SW480 (cell line): ENCODE data around the gene PFKP.
A peak's percentile ranks its signal among the peaks of the same experiment; 100 is the strongest.

Source experiments
- DNase-seq: peaks from one replicate; pipeline ENCODE4 v3.0.0-alpha.2; 2016; ENCODE audit warnings: low spot score

Gene PFKP

DNA sequence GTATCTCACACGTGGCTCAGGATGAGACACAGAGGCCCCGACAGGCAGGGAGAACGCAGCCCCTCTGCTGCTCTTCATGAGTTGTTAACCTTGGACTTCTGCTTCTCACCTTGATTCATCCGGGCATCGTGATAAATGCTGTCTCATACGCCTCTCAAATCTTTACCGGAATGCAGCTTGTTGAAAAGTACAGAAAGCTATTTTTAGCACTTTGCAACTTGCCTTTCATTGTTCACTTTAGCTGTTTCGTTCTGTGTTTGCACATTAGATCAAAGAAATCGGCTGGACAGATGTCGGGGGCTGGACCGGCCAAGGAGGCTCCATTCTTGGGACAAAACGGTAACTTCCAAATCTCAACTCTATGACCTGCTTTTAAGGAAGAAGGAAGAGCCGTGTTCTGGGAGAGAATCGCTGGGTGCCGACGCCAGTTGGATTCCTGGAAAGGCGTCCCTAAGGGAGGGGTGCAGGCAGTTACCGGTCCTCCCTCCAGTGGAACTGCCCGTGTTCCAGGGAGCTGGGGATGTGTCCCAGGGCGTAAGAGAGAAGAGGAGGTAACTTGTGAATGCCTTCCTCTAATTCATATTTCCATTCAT is 49.3 kb downstream of the PFKP start:
- DNase-seq: no peak

GRCh38 chr10:3117486-3117885 is 50.1 kb downstream of the PFKP start:
- no peak for DNase-seq

DNA sequence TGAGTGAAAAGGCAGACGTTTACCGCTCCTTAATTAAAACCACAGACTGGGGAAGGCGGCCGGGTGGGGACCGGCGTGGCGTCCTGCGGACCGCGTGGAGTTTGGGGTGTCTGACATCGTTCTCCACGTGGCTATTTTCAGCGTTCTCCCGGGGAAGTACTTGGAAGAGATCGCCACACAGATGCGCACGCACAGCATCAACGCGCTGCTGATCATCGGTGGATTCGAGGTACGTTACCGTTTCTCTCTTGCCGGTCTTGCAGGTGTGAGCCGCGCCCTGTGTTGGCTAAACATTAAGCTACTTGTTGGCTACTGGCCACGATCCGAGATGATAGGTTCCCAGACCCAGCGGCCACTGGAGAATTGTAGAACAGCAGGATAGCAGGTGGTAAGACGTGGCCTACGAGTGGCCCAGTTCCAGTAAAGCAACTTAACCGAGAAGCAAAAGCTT is 51.3 kb downstream of the PFKP start:
- no peak for DNase-seq

DNA sequence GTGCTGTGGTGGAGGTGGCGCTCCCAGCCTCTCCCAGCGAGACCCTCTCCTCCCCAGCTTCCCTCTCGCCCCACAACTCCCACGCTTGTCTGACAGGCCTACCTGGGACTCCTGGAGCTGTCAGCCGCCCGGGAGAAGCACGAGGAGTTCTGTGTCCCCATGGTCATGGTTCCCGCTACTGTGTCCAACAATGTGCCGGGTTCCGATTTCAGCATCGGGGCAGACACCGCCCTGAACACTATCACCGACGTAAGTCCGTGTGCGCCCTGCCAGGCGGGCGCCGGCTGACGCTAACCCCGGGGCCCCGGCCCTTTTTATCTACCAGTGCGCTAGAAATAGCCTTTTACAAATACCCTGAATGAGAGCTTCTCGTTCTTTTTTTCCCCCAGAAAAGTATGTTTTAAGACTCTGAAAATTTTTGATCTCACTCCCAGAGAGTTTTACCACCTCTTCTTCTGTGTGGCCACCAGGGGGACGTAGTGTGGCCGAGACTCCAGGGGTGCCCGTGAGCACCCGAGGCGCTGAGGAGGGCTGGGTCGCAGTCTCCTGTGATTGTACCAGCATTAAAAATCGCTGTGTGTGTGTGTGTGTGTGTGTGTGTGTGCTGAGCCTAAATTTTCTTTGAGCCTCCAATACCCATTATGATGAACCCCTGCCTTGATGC is 52.6 kb downstream of the PFKP start:
- no peak for DNase-seq

GRCh38 chr10:3122034-3122433 is 54.7 kb downstream of the PFKP start:
- DNase-seq: no peak

DNA sequence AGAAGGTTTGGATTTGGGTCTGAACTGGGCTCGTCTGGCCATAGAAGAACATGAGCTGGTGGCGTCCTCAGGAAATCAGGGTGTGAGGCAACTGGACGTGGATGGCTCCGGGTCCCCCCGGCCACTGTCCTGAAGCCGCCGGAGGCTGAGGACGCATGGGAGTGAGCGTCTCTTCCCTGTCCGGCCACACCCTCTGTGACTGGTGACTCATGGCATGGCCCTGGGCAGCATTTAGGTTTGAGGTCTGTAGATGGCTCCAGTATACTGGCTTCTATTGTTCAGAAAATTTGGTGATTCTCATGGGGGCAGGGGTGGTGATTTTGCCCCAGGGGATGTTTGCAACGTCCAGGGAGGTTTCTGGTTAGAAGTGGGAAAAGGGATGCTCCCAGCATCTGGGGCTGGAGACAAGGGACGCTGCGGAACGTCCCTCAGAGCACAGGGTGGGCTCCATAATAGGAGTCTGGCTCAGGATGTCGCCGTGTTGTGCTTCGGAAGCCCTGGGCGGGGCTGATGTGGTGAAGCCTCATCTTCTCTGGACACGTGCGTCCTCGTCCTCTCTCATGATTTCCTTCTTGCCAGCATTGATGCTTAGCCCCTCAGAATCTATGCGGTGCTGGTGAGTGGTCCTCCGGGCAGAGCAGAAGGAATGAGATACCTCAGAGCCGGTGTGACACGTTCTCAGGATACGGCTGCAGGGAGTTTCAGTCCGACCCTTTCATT is 55.3 kb downstream of the PFKP start:
- DNase-seq: peak; percentile 65

- DNase-seq: no peak
Measured at GRCh38 chr10:3123571-3124411, 56.4 kb downstream of the PFKP start.

GRCh38 chr10:3124412-3125175 is 57.2 kb downstream of the PFKP start:
- no peak for DNase-seq

DNA sequence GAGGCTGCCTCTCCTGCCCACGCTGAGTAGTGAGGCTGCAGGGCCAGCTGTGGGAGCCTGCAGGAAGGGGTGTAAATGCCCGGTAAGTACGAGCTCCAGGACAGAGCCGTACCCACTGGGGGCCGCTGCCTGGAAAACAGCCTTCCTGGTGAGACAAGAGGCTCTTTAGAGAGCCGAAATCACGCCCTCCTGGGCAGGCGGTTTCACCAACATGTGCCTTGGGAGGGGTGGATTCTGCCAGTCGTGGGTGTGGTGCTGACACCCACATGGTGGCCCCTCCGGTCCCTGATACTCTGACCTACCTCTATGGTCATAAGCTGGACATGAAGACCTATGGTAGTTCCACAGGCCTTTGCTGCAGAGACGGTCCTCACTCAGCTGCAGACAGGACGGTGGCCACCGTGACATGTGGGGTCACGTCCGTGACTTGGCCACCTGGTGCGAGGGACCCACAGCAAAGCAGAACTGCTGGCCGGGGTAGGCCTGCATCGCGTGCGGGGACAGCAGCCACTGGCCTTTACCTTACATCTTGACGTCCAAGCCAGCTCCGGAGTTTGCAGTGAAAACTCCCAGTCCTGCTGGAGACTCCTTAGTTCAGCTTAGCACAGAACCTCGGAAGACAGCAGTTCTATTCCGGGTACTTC is 58.3 kb downstream of the PFKP start:
- no peak for DNase-seq

DNA sequence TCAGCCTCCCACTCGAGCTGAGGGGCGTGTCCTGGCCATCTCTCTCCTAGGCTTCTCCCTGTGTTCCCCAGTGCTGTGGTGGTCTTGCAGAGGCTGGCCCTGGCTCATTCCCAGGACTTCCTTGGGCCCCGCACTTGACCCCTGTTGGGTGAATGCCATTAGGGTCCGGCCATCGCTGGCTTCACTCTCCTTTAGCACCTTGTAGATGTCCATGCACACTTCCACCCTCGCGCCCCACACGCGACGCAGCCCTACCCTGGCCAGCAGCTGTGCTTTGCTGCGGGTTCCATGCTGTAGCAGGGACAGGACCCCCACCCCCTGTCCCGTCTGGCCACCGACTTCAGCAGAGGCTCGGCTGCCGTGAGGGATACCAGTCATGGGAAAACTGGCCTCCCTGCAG is 58.9 kb downstream of the PFKP start:
- DNase-seq: no peak

- peak; percentile 6 for DNase-seq
Measured at GRCh38 chr10:3126741-3127346, 59.5 kb downstream of the PFKP start.

GRCh38 chr10:3127921-3128320 is 60.6 kb downstream of the PFKP start:
- DNase-seq: no peak

DNA sequence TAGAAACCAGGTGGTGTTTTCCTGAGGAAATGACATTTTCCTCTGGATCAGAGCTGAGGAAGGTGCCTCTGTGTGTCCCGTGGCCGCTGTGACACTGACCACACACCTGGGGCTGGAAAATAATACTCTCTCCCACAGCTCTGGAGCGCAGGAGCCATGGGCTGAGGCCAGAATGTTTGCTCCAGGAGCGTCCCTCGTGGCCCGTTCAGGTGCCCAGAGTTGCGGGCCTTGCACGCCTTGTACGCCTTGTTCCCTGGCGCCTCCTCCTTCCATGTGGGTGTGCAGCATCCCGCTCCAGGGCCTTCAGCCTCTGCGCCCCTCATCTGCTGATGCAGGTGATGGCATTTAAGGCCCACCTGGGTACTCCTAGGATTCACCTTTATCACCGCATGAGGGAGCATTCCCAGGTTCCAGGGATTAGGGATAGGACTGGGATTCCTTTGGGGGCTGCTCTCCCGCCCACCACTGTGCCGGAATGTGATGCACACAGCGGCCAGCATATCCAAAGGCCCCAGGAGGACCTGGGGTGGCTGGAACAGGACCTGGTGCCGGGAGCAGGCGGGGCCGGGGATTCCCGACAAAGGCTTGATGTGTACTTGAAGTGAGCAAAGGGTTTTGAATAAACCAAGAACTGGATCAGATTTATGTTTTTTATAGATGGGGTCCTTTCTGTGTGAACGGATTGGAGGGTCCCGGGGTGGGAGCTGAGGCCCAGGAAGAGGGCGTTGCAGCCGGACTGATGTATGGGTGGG is 61.2 kb downstream of the PFKP start:
- DNase-seq: no peak

DNA sequence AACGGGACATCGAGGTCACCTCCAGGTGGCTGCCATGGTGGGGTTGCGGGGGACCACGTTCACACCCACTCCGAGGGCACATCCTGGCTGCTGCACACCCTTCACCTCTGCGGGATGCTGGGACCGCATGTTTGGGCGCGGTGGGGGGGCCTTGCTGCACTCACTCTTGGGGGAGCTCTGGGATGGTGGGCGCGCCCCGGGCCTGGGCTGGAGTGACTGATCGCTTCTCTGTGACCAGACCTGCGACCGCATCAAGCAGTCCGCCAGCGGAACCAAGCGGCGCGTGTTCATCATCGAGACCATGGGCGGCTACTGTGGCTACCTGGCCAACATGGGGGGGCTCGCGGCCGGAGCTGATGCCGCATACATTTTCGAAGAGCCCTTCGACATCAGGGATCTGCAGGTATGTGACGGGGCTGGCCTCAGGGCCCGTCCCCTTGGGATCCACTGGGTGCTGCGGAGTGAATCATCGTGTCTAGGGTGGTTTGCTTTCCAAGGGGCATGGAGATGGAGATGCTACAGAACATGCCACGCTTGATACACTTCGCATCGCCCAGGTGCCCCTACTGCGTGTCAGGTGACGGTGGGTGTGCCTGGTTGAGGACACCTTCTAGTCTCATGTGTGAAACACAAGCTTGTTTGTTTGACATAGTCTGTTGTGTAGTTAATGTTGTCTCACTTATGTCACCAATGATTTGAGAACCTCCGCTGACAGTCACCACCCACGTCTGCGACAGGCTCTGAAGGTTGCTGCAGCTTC is 62.4 kb downstream of the PFKP start:
- no peak for DNase-seq

DNA sequence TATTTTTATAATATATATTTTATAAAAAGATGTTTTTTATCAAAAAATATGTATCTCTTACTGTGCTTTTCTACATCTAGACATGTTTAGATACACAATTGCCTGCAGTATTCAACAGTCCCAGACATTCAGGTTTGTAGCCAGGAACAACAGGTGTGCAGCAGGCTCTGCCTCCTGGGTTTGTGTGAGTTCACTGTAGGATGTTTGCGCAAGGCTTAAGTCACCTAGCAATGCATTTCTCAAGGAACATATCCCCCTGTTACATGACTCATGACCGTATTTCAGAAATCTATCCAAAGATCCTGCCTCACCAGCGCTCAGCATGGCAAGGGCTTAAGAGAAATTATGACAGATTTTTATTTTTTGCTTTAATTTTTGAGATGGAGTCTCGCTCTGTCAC is 63.8 kb downstream of the PFKP start:
- DNase-seq: no peak

DNA sequence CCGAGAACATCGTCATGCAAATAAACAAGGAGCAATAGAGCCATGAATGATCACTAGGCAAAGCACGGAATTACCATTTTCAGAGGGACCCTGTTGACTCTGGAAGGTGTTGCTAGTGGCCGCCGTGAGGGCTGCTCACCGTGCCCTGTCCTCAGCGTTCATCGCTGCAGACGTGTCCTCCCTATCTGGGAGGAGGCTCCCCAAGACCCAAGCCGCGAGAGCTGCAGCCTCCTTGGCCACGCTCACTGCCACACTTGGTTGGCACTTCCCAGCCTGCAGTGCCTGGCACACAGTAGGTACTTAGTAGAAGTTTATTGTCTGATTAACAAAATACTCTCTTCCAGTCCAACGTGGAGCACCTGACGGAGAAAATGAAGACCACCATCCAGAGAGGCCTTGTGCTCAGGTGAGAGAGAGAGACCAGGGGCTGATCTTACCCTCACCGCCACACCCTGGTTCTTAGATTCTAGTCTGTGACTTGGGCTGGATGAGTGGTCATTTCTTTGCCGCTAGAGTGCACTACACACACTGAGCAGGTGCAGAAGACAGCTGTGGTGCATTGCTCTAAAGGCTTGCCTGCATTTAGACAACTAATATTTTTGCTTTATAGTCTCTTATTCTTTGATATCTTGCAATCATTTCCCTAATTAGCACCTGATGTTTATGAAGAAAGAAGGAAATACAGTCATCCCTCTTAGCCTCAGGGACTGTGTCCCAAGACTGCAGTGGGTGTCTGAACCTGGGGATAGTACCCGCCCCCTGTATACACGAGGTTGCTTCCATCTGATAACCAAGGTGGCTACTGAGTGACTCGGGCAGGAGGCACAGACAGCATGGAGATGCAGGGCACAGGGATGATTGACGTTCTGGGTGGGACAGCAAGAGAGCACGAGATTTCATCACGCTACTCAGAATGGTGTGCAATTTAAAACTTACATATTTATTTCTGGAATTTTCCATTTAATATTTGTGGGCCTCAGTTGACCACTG is 65.0 kb downstream of the PFKP start:
- DNase-seq: no peak

DNA sequence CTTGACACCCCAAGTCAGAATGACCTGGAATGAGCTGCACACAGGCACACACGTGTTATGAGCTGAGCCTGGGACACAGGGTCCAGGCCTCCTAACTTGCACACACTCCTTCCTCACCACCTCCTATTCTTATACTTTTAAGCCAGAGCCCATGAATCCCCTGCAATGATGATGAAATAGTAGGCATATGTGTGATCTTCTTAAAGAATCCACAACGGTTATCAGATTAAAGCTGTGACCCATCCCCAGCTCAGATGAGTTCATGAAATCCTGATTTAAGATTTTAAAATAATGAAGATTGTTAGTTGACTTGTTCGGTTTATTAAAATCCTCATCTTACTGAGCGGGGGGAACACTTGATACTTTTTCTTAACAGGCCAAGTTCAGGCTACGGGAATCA is 66.6 kb downstream of the PFKP start:
- no peak for DNase-seq

- no peak for DNase-seq
Measured at GRCh38 chr10:3135006-3135405, 67.7 kb downstream of the PFKP start.
